GOT3 (cell line): ENCODE results near the gene BRMS1.

ENCODE experiments used
- DNase-seq: peaks from one replicate; lab custom pipeline; 2025; ENCODE audit warnings: mixed read lengths; lab: John Stamatoyannopoulos, UW

The BRMS1 gene

GRCh38 chr11:66302656-66303055 is 42.2 kb downstream of the BRMS1 start:
- DNase-seq: no peak

- no peak for DNase-seq
Measured at GRCh38 chr11:66299186-66299585, 45.7 kb downstream of the BRMS1 start.

GRCh38 chr11:66297610-66298009 is 47.3 kb downstream of the BRMS1 start:
- DNase-seq: no peak

- no peak for DNase-seq
Measured at GRCh38 chr11:66294626-66295620, 50.0 kb downstream of the BRMS1 start.

GRCh38 chr11:66293777-66294625 is 50.9 kb downstream of the BRMS1 start:
- DNase-seq: no peak

GRCh38 chr11:66293352-66293751 is 51.6 kb downstream of the BRMS1 start:
- no peak for DNase-seq

GRCh38 chr11:66292543-66293332 is 52.2 kb downstream of the BRMS1 start:
- DNase-seq: no peak

- DNase-seq: no peak
Measured at GRCh38 chr11:66291706-66292542, 53.0 kb downstream of the BRMS1 start, which contains the start of gene TMEM151A. TMEM151A (plus strand) TSS chr11:66291894; CDS start chr11:66292014, 120 bp downstream.

GRCh38 chr11:66291303-66291705 is 53.6 kb downstream of the BRMS1 start:
- DNase-seq: no peak

GRCh38 chr11:66290330-66290621 is 54.6 kb downstream of the BRMS1 start:
- no peak for DNase-seq

- no peak for DNase-seq
Measured at GRCh38 chr11:66289548-66290329, 55.2 kb downstream of the BRMS1 start.

GRCh38 chr11:66288671-66289547 is 56.0 kb downstream of the BRMS1 start, which contains the start of gene YIF1A:
YIF1A (minus strand) TSS chr11:66289143; CDS start chr11:66288985, 158 bp downstream.
- DNase-seq: peak; percentile 98

- no peak for DNase-seq
Measured at GRCh38 chr11:66287889-66288670, 56.8 kb downstream of the BRMS1 start.
